ENCODE results near the gene NDUFB7.
"Not testable (repeated sequence)": the region's sequence is repeated elsewhere in the genome, so short reads cannot be mapped to it uniquely, and the experiment has no call there.

Gene NDUFB7

GRCh38 chr19:14589433-14589832 is 17.6 kb upstream of the NDUFB7 start:
- H3K36me3 ChIP-seq (ENCODE audit: control insufficient read depth, insufficient read depth, low read length); H3K4me1 ChIP-seq (ENCODE audit: control insufficient read depth, insufficient read depth, low read length); H3K27ac ChIP-seq (ENCODE audit: low read depth, low read length); H3K9ac ChIP-seq (ENCODE audit: low read length); H3K4me3 ChIP-seq (ENCODE audit: low read length); H3K27me3 ChIP-seq (ENCODE audit: control insufficient read depth, insufficient read depth, low read length): not testable (repeated sequence)

DNA sequence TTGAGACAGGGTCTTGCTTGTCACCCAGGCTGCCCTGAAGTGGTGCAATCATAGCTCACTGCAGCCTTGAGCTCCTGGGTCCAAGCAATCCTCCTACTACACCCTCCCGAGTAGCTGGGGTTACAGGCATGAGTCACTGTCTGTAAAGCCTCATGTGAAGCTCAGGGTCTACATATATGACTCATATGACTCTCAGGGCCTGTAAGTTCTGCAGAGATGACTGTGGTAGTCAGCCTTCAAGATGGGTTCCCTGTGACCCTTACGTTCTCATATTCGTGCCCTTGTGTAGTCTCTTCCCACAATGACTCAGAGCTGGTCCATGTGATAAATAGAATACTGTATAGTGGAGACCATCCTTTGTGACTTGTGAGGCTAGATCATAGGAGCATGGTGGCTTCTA is 13.3 kb upstream of the NDUFB7 start:
- H3K27me3 ChIP-seq (ENCODE audit: control insufficient read depth, insufficient read depth, low read length); H3K4me3 ChIP-seq (ENCODE audit: low read length); H3K4me1 ChIP-seq (ENCODE audit: control insufficient read depth, insufficient read depth, low read length); H3K9ac ChIP-seq (ENCODE audit: low read length); H3K36me3 ChIP-seq (ENCODE audit: control insufficient read depth, insufficient read depth, low read length); H3K27ac ChIP-seq (ENCODE audit: low read depth, low read length): not testable (repeated sequence)

GRCh38 chr19:14584372-14584771 is 12.5 kb upstream of the NDUFB7 start:
- H3K27ac ChIP-seq (ENCODE audit: low read depth, low read length); H3K36me3 ChIP-seq (ENCODE audit: control insufficient read depth, insufficient read depth, low read length); H3K4me3 ChIP-seq (ENCODE audit: low read length); H3K4me1 ChIP-seq (ENCODE audit: control insufficient read depth, insufficient read depth, low read length); H3K9ac ChIP-seq (ENCODE audit: low read length); H3K27me3 ChIP-seq (ENCODE audit: control insufficient read depth, insufficient read depth, low read length): not testable (repeated sequence)

- Histone ChIP-seq H3K27ac (ENCODE audit: low read depth, low read length) (no peak within 1 kb of the TSS), H3K27me3 (ENCODE audit: control insufficient read depth, insufficient read depth, low read length) (no peaks in the 10 kb centered on the region), H3K4me3 (ENCODE audit: low read length) (no peak within 1 kb of the TSS), H3K9ac (ENCODE audit: low read length) (no peak within 1 kb of the TSS), H3K36me3 (ENCODE audit: control insufficient read depth, insufficient read depth, low read length) (no peaks in the 10 kb centered on the region), H3K4me1 (ENCODE audit: control insufficient read depth, insufficient read depth, low read length) (no peaks in the 10 kb centered on the region)
These were observed 11.1 kb upstream of the NDUFB7 start, which contains the start of gene CLEC17A for GRCh38 chr19:14582894-14583340. CLEC17A (plus strand) TSS chr19:14583084; CDS start chr19:14583161, 77 bp downstream.

DNA sequence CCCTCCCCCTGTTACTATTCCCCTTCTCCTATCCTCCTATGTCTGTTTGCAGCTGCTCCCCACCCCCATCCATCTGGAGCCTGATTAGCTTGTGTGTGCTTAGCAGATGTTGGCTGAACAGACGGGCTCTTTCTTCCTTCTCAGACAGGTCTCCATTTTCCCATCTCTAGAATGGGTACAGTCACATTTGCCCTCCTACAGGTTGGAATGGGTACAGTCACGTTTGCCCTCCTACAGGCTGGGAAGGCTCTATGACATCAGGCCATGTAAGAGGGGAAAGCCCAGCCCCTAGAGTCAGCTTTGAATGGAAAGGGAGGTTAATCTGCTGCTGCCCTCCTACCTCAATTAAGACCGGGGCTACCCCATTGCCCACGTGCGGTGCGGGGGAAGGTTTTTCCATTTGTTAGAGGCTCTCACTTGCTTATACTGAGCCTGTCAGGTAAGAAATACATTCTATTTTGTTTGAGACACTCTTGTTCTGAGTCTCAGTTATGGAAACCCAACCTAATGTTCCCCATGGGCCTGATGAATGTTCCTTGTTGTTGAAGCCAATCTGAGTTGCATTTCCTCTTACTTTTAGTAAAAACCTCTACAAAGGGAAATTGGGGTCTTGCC is 8.9 kb upstream of the NDUFB7 start:
- Histone ChIP-seq H3K27me3 (ENCODE audit: control insufficient read depth, insufficient read depth, low read length) (no peaks in the 10 kb centered on the region), H3K36me3 (ENCODE audit: control insufficient read depth, insufficient read depth, low read length) (no peaks in the 10 kb centered on the region), H3K4me3 (ENCODE audit: low read length) (no peak overlapping the region), H3K9ac (ENCODE audit: low read length) (no peak overlapping the region), H3K27ac (ENCODE audit: low read depth, low read length) (no peak overlapping the region), H3K4me1 (ENCODE audit: control insufficient read depth, insufficient read depth, low read length) (no peaks in the 10 kb centered on the region)

DNA sequence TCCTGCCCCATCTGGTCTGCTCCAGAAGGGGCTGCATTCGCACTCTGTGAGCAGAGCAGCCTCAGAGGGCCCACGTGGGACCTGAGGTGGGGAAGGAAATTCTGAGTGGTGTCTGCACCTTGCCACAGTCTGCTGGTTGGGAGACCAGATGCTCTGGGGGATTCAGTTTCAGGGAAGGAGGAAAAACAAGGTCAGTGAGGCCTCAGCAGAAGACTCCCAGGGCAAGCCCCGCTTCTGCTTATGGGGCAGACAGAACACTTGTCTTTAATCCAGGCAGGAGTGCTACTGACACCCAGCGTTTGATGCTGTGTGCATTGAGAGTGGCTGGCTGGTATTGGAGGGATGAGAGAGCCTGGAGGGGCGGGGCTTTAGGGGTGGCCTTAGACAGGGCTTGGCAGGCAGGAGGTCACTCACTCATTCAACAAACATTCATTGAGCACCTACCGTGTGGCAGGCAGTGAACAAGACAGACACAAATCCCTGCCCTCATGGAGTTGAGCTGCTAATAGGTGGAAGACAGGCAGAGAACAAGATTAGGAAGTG is 6.1 kb upstream of the NDUFB7 start:
- Histone ChIP-seq H3K27me3 (ENCODE audit: control insufficient read depth, insufficient read depth, low read length) (no peaks in the 10 kb centered on the region), H3K9ac (ENCODE audit: low read length) (no peak overlapping the region), H3K4me1 (ENCODE audit: control insufficient read depth, insufficient read depth, low read length) (no peaks in the 10 kb centered on the region), H3K4me3 (ENCODE audit: low read length) (no peak overlapping the region), H3K27ac (ENCODE audit: low read depth, low read length) (no peak overlapping the region), H3K36me3 (ENCODE audit: control insufficient read depth, insufficient read depth, low read length) (no peaks in the 10 kb centered on the region)

DNA sequence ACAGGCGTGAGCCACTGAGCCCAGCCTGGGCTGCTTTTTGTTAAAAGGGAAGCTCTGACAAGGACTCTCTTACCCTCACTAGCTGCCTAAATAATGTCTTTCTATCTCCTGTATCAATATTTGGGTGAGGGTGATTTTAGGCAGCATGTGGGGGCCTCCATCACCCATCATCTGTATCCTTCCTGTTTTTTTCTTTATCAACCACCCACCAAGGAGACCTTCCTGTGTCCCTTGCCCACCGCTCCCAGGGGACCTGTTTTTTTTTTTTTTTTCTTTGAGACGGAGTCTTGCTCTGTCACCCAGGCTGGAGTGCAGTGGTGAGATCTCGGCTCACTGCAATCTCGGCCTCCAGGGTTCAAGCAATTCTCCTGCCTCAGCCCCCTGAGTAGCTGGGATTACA is 5.4 kb upstream of the NDUFB7 start:
- Histone ChIP-seq H3K4me3 (ENCODE audit: low read length) (no peak overlapping the region), H3K9ac (ENCODE audit: low read length) (no peak overlapping the region), H3K27ac (ENCODE audit: low read depth, low read length) (no peak overlapping the region), H3K27me3 (ENCODE audit: control insufficient read depth, insufficient read depth, low read length) (no peaks in the 10 kb centered on the region), H3K4me1 (ENCODE audit: control insufficient read depth, insufficient read depth, low read length) (no peaks in the 10 kb centered on the region), H3K36me3 (ENCODE audit: control insufficient read depth, insufficient read depth, low read length) (no peaks in the 10 kb centered on the region)

- H3K36me3 ChIP-seq (ENCODE audit: control insufficient read depth, insufficient read depth, low read length), result no peaks in the 10 kb centered on the region
- H3K4me3 ChIP-seq (ENCODE audit: low read length), result no peak overlapping the region
- no peak overlapping the region for H3K9ac ChIP-seq (ENCODE audit: low read length)
- H3K27me3 ChIP-seq (ENCODE audit: control insufficient read depth, insufficient read depth, low read length), result no peaks in the 10 kb centered on the region
- H3K27ac ChIP-seq (ENCODE audit: low read depth, low read length), result no peak overlapping the region
- no peaks in the 10 kb centered on the region for H3K4me1 ChIP-seq (ENCODE audit: control insufficient read depth, insufficient read depth, low read length)
These were observed 4.5 kb upstream of the NDUFB7 start for GRCh38 chr19:14576363-14576762.

GRCh38 chr19:14575428-14575980 is 3.6 kb upstream of the NDUFB7 start:
- no peaks in the 10 kb centered on the region for H3K27me3 ChIP-seq (ENCODE audit: control insufficient read depth, insufficient read depth, low read length)
- peaks cover 8% of the 10 kb centered on the region for H3K4me1 ChIP-seq (ENCODE audit: control insufficient read depth, insufficient read depth, low read length)
- no peak overlapping the region for H3K27ac ChIP-seq (ENCODE audit: low read depth, low read length)
- H3K4me3 ChIP-seq (ENCODE audit: low read length), result no peak overlapping the region
- H3K36me3 ChIP-seq (ENCODE audit: control insufficient read depth, insufficient read depth, low read length), result no peaks in the 10 kb centered on the region
- no peak overlapping the region for H3K9ac ChIP-seq (ENCODE audit: low read length)

DNA sequence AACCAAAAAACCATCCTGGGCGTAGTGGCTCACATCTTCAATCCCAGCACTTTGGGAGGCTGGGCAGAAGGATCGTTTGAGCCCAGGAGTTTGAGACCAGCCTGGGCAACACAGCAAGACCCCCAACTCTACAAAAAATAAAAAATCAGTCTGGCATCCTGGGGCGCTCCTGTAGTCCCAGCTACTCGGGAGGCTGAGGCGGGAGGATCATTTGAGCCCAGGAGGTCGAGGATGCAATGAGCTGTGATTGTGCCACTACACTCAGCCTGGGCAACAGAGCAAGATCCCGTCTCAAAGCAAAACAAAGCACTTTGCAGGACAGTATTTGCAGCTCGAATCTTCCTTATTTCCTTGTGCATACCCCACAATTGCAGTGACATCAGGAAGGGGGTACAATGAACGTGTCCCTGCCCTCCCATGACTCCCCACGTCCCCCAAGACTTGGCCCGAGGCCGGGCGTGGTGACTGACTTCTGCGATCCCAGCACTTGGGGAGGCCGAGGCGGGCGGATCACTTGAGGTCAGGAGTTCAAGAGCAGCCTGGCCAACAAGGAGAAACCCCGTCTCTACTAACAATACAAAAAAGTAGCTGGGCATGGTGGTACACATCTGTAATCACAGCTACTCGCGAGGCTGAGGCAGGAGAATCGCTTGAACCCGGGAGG is 870 bp downstream of the NDUFB7 start:
- no peak overlapping the region for H3K27ac ChIP-seq (ENCODE audit: low read depth, low read length)
- peak overlapping the region; percentile 87 for H3K4me3 ChIP-seq (ENCODE audit: low read length)
- H3K36me3 ChIP-seq (ENCODE audit: control insufficient read depth, insufficient read depth, low read length), result no peaks in the 10 kb centered on the region
- H3K9ac ChIP-seq (ENCODE audit: low read length), result peak overlapping the region; percentile 3
- H3K4me1 ChIP-seq (ENCODE audit: control insufficient read depth, insufficient read depth, low read length), result peaks cover 8% of the 10 kb centered on the region
- H3K27me3 ChIP-seq (ENCODE audit: control insufficient read depth, insufficient read depth, low read length), result no peaks in the 10 kb centered on the region

DNA sequence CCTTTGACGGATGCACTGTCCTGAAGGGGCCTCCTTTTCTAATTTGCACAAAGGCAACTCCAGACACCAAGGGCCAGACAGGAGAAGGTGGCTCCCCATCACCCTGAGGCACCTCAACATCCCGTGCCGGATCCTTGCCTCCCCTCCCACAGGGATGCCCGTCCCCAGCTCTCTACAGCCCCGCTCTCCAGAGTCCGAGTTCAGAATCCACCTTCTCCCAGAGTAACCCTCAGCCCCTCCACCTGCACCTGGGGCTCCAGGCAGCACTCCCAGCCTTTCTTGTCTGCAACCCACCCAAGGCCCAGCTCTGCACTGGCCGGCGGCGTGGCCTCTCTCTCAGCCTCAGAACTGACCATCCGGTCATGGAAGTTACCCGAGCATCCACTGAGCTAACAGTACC is 4.8 kb downstream of the NDUFB7 start:
- no peak overlapping the region for H3K9ac ChIP-seq (ENCODE audit: low read length)
- peaks cover 8% of the 10 kb centered on the region for H3K4me1 ChIP-seq (ENCODE audit: control insufficient read depth, insufficient read depth, low read length)
- no peaks in the 10 kb centered on the region for H3K27me3 ChIP-seq (ENCODE audit: control insufficient read depth, insufficient read depth, low read length)
- no peak overlapping the region for H3K4me3 ChIP-seq (ENCODE audit: low read length)
- H3K36me3 ChIP-seq (ENCODE audit: control insufficient read depth, insufficient read depth, low read length), result peaks cover 3% of the 10 kb centered on the region
- no peak overlapping the region for H3K27ac ChIP-seq (ENCODE audit: low read depth, low read length)

- no peaks in the 10 kb centered on the region for H3K27me3 ChIP-seq (ENCODE audit: control insufficient read depth, insufficient read depth, low read length)
- no peak overlapping the region for H3K27ac ChIP-seq (ENCODE audit: low read depth, low read length)
- peaks cover 3% of the 10 kb centered on the region for H3K36me3 ChIP-seq (ENCODE audit: control insufficient read depth, insufficient read depth, low read length)
- H3K4me3 ChIP-seq (ENCODE audit: low read length), result no peak overlapping the region
- H3K4me1 ChIP-seq (ENCODE audit: control insufficient read depth, insufficient read depth, low read length), result peaks cover 8% of the 10 kb centered on the region
- no peak overlapping the region for H3K9ac ChIP-seq (ENCODE audit: low read length)
These were observed 5.2 kb downstream of the NDUFB7 start for GRCh38 chr19:14566712-14567077.
